ENCODE data around the gene AKAP7.
A peak's percentile ranks its signal among the peaks of the same experiment; 100 is the strongest.

AKAP7 gene

DNA sequence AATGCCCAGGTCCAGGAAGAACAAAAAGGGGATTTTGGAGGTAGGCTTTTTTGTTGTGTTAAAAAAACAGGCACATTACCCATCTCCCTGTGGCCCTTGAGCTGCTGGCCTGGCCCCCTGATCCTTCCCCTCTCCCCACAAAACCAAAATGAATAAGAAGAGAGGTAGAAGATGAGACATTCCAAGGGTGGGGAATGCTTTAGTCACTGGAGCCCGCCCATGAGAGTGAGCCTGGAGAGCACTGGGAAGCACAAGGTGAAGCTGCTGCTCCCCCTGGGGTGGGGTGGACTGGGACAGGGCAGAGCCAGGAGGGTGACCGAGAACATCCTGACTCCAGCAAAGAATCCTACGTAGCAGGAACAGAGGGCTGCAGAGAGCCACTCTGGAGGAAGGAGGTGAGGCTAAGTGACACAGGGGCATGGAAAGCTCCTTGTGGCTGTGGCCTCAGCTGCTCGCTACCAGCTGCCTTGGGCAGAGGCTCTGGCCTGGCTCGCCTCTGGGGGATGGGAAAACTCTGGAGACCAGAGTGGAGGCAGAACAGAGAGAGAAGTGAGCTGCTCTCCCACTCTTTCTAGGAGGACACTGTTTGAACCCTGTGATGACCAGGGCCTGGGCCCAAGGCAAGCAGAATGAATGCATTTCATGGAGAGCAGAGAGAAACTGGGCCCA lies 48.3 kb downstream of the AKAP7 start:
- Mint-ChIP-seq H3K27me3 (ENCODE audit: low read depth) (no peaks in the 10 kb centered on the region), H3K9me3 (no peaks in the 10 kb centered on the region), H3K27ac (no peak overlapping the region), H3K4me3 (no peak overlapping the region), H3K4me1 (peaks cover 5% of the 10 kb centered on the region), H3K36me3 (ENCODE audit: low read depth) (peaks cover 44% of the 10 kb centered on the region)
- TF ChIP-seq CTCF (IDR thresholded peaks at IDR 0.05; ENCODE audit: unreplicated experiment in 3 of 3) = no peak

- Mint-ChIP-seq H3K36me3 (ENCODE audit: low read depth) (peaks cover 49% of the 10 kb centered on the region), H3K27ac (no peak overlapping the region), H3K4me1 (no peaks in the 10 kb centered on the region), H3K9me3 (peaks cover 39% of the 10 kb centered on the region), H3K4me3 (no peak overlapping the region), H3K27me3 (ENCODE audit: low read depth) (no peaks in the 10 kb centered on the region)
- no peak for TF ChIP-seq CTCF (IDR thresholded peaks at IDR 0.05; ENCODE audit: unreplicated experiment in 3 of 3)
Measured at GRCh38 chr6:131191590-131191989, 56.3 kb downstream of the AKAP7 start.

DNA sequence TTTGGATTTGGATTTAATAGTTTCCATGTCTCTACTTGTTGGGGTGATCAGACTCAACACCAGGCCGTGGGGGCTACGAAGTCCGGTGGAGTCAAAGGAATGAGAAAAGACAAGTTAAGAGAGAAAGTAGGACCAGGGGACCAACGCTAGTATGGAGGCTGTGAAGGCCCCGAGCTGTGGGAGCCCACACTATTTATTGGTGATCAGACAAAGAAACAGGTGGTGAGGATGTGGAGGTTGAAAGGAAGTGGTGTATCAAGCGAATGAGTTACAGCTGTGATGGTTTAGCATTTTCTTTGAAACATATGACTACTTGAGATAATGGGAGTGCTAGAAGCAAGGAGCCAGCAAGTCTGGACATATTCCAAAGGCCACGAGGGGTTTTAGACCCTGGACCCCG lies 62.4 kb downstream of the AKAP7 start:
- H3K9me3 Mint-ChIP-seq = peaks cover 30% of the 10 kb centered on the region
- H3K4me1 Mint-ChIP-seq = no peaks in the 10 kb centered on the region
- H3K36me3 Mint-ChIP-seq (ENCODE audit: low read depth) = peaks cover 37% of the 10 kb centered on the region
- H3K27ac Mint-ChIP-seq = no peak overlapping the region
- no peak for TF ChIP-seq CTCF (IDR thresholded peaks at IDR 0.05; ENCODE audit: unreplicated experiment in 3 of 3)
- no peaks in the 10 kb centered on the region for H3K27me3 Mint-ChIP-seq (ENCODE audit: low read depth)
- no peak overlapping the region for H3K4me3 Mint-ChIP-seq

DNA sequence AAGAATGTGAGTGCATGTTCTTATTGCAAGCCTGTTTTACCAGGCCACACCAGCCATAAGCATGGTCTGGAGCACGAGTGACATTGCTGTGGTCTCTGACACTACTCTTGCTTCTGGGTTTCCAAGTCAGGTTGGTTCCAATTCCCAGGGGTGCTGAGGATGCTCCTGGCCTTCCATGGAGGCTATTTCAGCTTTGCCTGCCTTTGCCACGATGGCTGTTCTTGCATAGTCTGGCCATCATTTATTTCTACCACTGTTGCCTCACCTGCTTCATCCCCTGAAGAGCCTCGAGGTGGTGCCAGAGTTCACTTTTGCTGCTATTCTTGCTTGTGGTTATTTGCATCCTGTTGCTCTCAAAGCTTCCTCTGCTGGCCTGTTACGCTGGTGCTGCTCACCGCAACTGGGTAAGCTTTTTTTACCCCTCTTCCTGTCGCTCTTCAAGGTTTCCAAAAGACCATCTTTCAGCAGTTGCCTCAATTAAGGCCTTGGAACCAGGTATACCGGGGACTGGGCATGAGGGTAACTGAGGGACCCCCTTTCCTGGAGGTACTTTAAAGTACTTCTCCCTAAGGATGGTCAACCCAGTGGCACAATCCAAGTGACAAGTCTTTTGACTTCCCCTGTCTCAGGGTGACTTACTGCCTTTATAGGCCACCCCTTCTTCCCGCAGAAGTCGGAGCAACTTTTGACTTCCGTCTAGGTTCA lies 64.5 kb downstream of the AKAP7 start:
- Mint-ChIP-seq H3K9me3 (peaks cover 11% of the 10 kb centered on the region), H3K36me3 (ENCODE audit: low read depth) (peaks cover 19% of the 10 kb centered on the region), H3K4me3 (no peak overlapping the region), H3K27me3 (ENCODE audit: low read depth) (no peaks in the 10 kb centered on the region), H3K27ac (no peak overlapping the region), H3K4me1 (no peaks in the 10 kb centered on the region)
- TF ChIP-seq CTCF (IDR thresholded peaks at IDR 0.05; ENCODE audit: unreplicated experiment in 3 of 3) = peak; percentile 45 to 55 (median 46)

- no peak for TF ChIP-seq CTCF (IDR thresholded peaks at IDR 0.05; ENCODE audit: unreplicated experiment in 3 of 3)
- Mint-ChIP-seq H3K4me3 (no peak overlapping the region), H3K27ac (no peak overlapping the region), H3K27me3 (ENCODE audit: low read depth) (no peaks in the 10 kb centered on the region), H3K9me3 (no peaks in the 10 kb centered on the region), H3K36me3 (ENCODE audit: low read depth) (no peaks in the 10 kb centered on the region), H3K4me1 (no peaks in the 10 kb centered on the region)
Measured at GRCh38 chr6:131205481-131206244, 70.4 kb downstream of the AKAP7 start.

Measured in nephron (organoid).